ENCODE data around the gene PSMA5. TPM values are rescaled to one million over a fixed set of nuclear protein-coding genes. Genes with fewer than 3 reads are reported as not detected.
A peak's percentile ranks its signal among the peaks of the same experiment; 100 is the strongest.
"Not testable (repeated sequence)": the region's sequence is repeated elsewhere in the genome, so short reads cannot be mapped to it uniquely, and the experiment has no call there.

Gene PSMA5
- total RNA-seq, 2 donors from 2014 or later: 48.6 to 53.1 TPM

- ATAC-seq (no peak), DNase-seq (no peak)
- no peaks in the 10 kb centered on the region for H3K4me1 Mint-ChIP-seq
- no peak overlapping the region for H3K27ac Mint-ChIP-seq
- no peaks in the 10 kb centered on the region for H3K9me3 ChIP-seq (ENCODE audit: control insufficient read depth, low read length, poor library complexity, severe bottlenecking)
- H3K4me3 Mint-ChIP-seq: no peak overlapping the region
- H3K27me3 Mint-ChIP-seq: peaks cover 41% of the 10 kb centered on the region
- H3K36me3 Mint-ChIP-seq (ENCODE audit: low read depth): no peaks in the 10 kb centered on the region
Observed at GRCh38 chr1:109454497-109455133, 28.4 kb upstream of the PSMA5 start.

GRCh38 chr1:109447524-109447923 is 21.3 kb upstream of the PSMA5 start:
- Mint-ChIP-seq H3K27ac (no peak overlapping the region), H3K4me3 (no peak overlapping the region), H3K4me1 (peaks cover 3% of the 10 kb centered on the region), H3K36me3 (ENCODE audit: low read depth) (no peaks in the 10 kb centered on the region), H3K27me3 (peaks cover 40% of the 10 kb centered on the region)
- H3K9me3 ChIP-seq (ENCODE audit: control insufficient read depth, low read length, poor library complexity, severe bottlenecking): no peaks in the 10 kb centered on the region
- DNase-seq: no peak
- no peak for ATAC-seq

- H3K4me1 Mint-ChIP-seq; H3K9me3 ChIP-seq (ENCODE audit: control insufficient read depth, low read length, poor library complexity, severe bottlenecking); H3K36me3 Mint-ChIP-seq (ENCODE audit: low read depth); H3K4me3 Mint-ChIP-seq; DNase-seq; ATAC-seq; H3K27ac Mint-ChIP-seq: not testable (repeated sequence)
- H3K27me3 Mint-ChIP-seq: peaks cover 31% of the 10 kb centered on the region
Observed at GRCh38 chr1:109445949-109446695, 19.9 kb upstream of the PSMA5 start.

GRCh38 chr1:109444346-109444745 is 18.1 kb upstream of the PSMA5 start:
- ATAC-seq (no peak), DNase-seq (no peak)
- Mint-ChIP-seq H3K36me3 (ENCODE audit: low read depth) (no peaks in the 10 kb centered on the region), H3K4me3 (no peak overlapping the region), H3K27ac (no peak overlapping the region), H3K4me1 (peaks cover 3% of the 10 kb centered on the region), H3K27me3 (peaks cover 20% of the 10 kb centered on the region)
- H3K9me3 ChIP-seq (ENCODE audit: control insufficient read depth, low read length, poor library complexity, severe bottlenecking): no peaks in the 10 kb centered on the region

GRCh38 chr1:109443476-109443875 is 17.2 kb upstream of the PSMA5 start:
- H3K9me3 ChIP-seq (ENCODE audit: control insufficient read depth, low read length, poor library complexity, severe bottlenecking): no peaks in the 10 kb centered on the region
- H3K36me3 Mint-ChIP-seq (ENCODE audit: low read depth): no peaks in the 10 kb centered on the region
- H3K4me1 Mint-ChIP-seq: peaks cover 3% of the 10 kb centered on the region
- no peak overlapping the region for H3K27ac Mint-ChIP-seq
- no peak overlapping the region for H3K4me3 Mint-ChIP-seq
- no peak for ATAC-seq
- no peak for DNase-seq
- peaks cover 20% of the 10 kb centered on the region for H3K27me3 Mint-ChIP-seq

- Mint-ChIP-seq H3K27me3 (peaks cover 10% of the 10 kb centered on the region), H3K27ac (no peak overlapping the region), H3K4me3 (no peak overlapping the region), H3K4me1 (no peaks in the 10 kb centered on the region), H3K36me3 (ENCODE audit: low read depth) (no peaks in the 10 kb centered on the region)
- no peaks in the 10 kb centered on the region for H3K9me3 ChIP-seq (ENCODE audit: control insufficient read depth, low read length, poor library complexity, severe bottlenecking)
- DNase-seq (no peak), ATAC-seq (no peak)
Observed at GRCh38 chr1:109441069-109441468, 14.8 kb upstream of the PSMA5 start.

- H3K9me3 ChIP-seq (ENCODE audit: control insufficient read depth, low read length, poor library complexity, severe bottlenecking): no peaks in the 10 kb centered on the region
- Mint-ChIP-seq H3K4me3 (no peak overlapping the region), H3K4me1 (no peaks in the 10 kb centered on the region), H3K27ac (no peak overlapping the region), H3K36me3 (ENCODE audit: low read depth) (no peaks in the 10 kb centered on the region), H3K27me3 (peaks cover 11% of the 10 kb centered on the region)
- DNase-seq: no peak
- no peak for ATAC-seq
Observed at GRCh38 chr1:109438798-109439297, 12.6 kb upstream of the PSMA5 start.

GRCh38 chr1:109434484-109434883 is 8.2 kb upstream of the PSMA5 start:
- H3K9me3 ChIP-seq (ENCODE audit: control insufficient read depth, low read length, poor library complexity, severe bottlenecking): no peaks in the 10 kb centered on the region
- DNase-seq (no peak), ATAC-seq (no peak)
- Mint-ChIP-seq H3K27ac (no peak overlapping the region), H3K36me3 (ENCODE audit: low read depth) (no peaks in the 10 kb centered on the region), H3K27me3 (peaks cover 16% of the 10 kb centered on the region), H3K4me3 (no peak overlapping the region), H3K4me1 (no peaks in the 10 kb centered on the region)

GRCh38 chr1:109433322-109433721 is 7.1 kb upstream of the PSMA5 start:
- no peak overlapping the region for H3K4me3 Mint-ChIP-seq

GRCh38 chr1:109432336-109432735 is 6.1 kb upstream of the PSMA5 start:
- H3K9me3 ChIP-seq (ENCODE audit: control insufficient read depth, low read length, poor library complexity, severe bottlenecking): no peaks in the 10 kb centered on the region
- DNase-seq (no peak), ATAC-seq (no peak)
- Mint-ChIP-seq H3K27ac (no peak overlapping the region), H3K4me1 (peaks cover 1% of the 10 kb centered on the region), H3K36me3 (ENCODE audit: low read depth) (no peaks in the 10 kb centered on the region), H3K27me3 (peaks cover 16% of the 10 kb centered on the region), H3K4me3 (no peak overlapping the region)

More at GRCh38 chr1:109433322-109433721, 7.1 kb upstream of the PSMA5 start:
- H3K4me1 Mint-ChIP-seq: no peaks in the 10 kb centered on the region
- H3K27ac Mint-ChIP-seq: no peak overlapping the region
- DNase-seq: no peak
- ATAC-seq: no peak
- no peaks in the 10 kb centered on the region for H3K9me3 ChIP-seq (ENCODE audit: control insufficient read depth, low read length, poor library complexity, severe bottlenecking)
- H3K27me3 Mint-ChIP-seq: peaks cover 16% of the 10 kb centered on the region
- no peaks in the 10 kb centered on the region for H3K36me3 Mint-ChIP-seq (ENCODE audit: low read depth)

GRCh38 chr1:109427171-109427467 is 871 bp upstream of the PSMA5 start:
- ATAC-seq (no peak), DNase-seq (no peak)
- Mint-ChIP-seq H3K27ac (peak overlapping the region; percentile 96), H3K36me3 (ENCODE audit: low read depth) (peaks cover 2% of the 10 kb centered on the region), H3K4me3 (peak overlapping the region; percentile 95), H3K4me1 (peaks cover 21% of the 10 kb centered on the region), H3K27me3 (no peaks in the 10 kb centered on the region)
- H3K9me3 ChIP-seq (ENCODE audit: control insufficient read depth, low read length, poor library complexity, severe bottlenecking): no peaks in the 10 kb centered on the region

GRCh38 chr1:109425391-109426280 is 612 bp downstream of the PSMA5 start:
- no peaks in the 10 kb centered on the region for H3K9me3 ChIP-seq (ENCODE audit: control insufficient read depth, low read length, poor library complexity, severe bottlenecking)
- Mint-ChIP-seq H3K4me1 (peaks cover 24% of the 10 kb centered on the region), H3K4me3 (peak overlapping the region; percentile 95), H3K36me3 (ENCODE audit: low read depth) (peaks cover 2% of the 10 kb centered on the region), H3K27ac (peak overlapping the region; percentile 96), H3K27me3 (no peaks in the 10 kb centered on the region)
- peak in 1 of 3 donors; percentile 41 for DNase-seq
- peak; percentile 39 for ATAC-seq

- ATAC-seq: no peak
- H3K36me3 Mint-ChIP-seq (ENCODE audit: low read depth): peaks cover 2% of the 10 kb centered on the region
- no peak for DNase-seq
- H3K9me3 ChIP-seq (ENCODE audit: control insufficient read depth, low read length, poor library complexity, severe bottlenecking): no peaks in the 10 kb centered on the region
- peak overlapping the region; percentile 96 for H3K27ac Mint-ChIP-seq
- peak overlapping the region; percentile 74 for H3K4me3 Mint-ChIP-seq
- no peaks in the 10 kb centered on the region for H3K27me3 Mint-ChIP-seq
- peaks cover 27% of the 10 kb centered on the region for H3K4me1 Mint-ChIP-seq
Observed at GRCh38 chr1:109423498-109423897, 2.8 kb downstream of the PSMA5 start.
